T47D (cell line): Measurements from ENCODE around the gene GAK.

ENCODE experiments used
- DNase-seq, 2 experiments: peaks; one replicate each; pipeline versions ENCODE4 v3.0.0 to v3.0.0-alpha.2; 2011 to 2012; ENCODE audit warnings: low read depth in 1 of 2, low spot score in 1 of 2
- JUND ChIP-seq: IDR thresholded peaks from 2 replicates; pipeline ENCODE4 v1.6.1; 2012; ENCODE audit warnings: low read depth
- in situ Hi-C: cut with HindIII; loops from 2 replicates; pipeline ENCODE4 v1.10.0; 2016; ENCODE audit warnings: low sequenced_read_pairs, low pct_unique_long_range_greater_than_20kb

GAK gene

GRCh38 chr4:955161-955921 is 23.2 kb upstream of the GAK start:
- DNase-seq = no peak
- in situ Hi-C loops = no loop called here
- no peak for TF ChIP-seq JUND

- no peak for TF ChIP-seq JUND
- DNase-seq = no peak
- in situ Hi-C loops = no loop called here
These were observed 22.3 kb upstream of the GAK start for GRCh38 chr4:954211-955020.

GRCh38 chr4:953574-953915 is 21.4 kb upstream of the GAK start:
- no peak for TF ChIP-seq JUND
- in situ Hi-C loops = no loop called here
- no peak for DNase-seq

GRCh38 chr4:952881-953573 is 20.9 kb upstream of the GAK start:
- TF ChIP-seq JUND = no peak
- in situ Hi-C loops = no loop called here
- DNase-seq = no peak

GRCh38 chr4:951594-952468 is 19.7 kb upstream of the GAK start:
- in situ Hi-C loops = no loop called here
- no peak for TF ChIP-seq JUND

GRCh38 chr4:951186-951585 is 19.1 kb upstream of the GAK start:
- DNase-seq = no peak
- in situ Hi-C loops = no loop called here
- TF ChIP-seq JUND = no peak

More at GRCh38 chr4:951594-952468, 19.7 kb upstream of the GAK start:
- DNase-seq = no peak

- no peak for TF ChIP-seq JUND
- DNase-seq = no peak
- in situ Hi-C loops = no loop called here
These were observed 18.3 kb upstream of the GAK start for GRCh38 chr4:950136-951020.

GRCh38 chr4:949656-950055 is 17.5 kb upstream of the GAK start:
- DNase-seq = no peak
- in situ Hi-C loops = no loop called here
- no peak for TF ChIP-seq JUND

GRCh38 chr4:948936-949300 is 16.8 kb upstream of the GAK start:
- no peak for TF ChIP-seq JUND
- in situ Hi-C loops = no loop called here
- no peak for DNase-seq

GRCh38 chr4:948101-948935 is 16.2 kb upstream of the GAK start:
- in situ Hi-C loops = no loop called here
- no peak for DNase-seq
- no peak for TF ChIP-seq JUND

- in situ Hi-C loops = no loop called here
- no peak for DNase-seq
- no peak for TF ChIP-seq JUND
These were observed 15.4 kb upstream of the GAK start for GRCh38 chr4:947491-947971.
